ENCODE data around the gene KCND3. TPM values are rescaled to one million over a fixed set of nuclear protein-coding genes. Genes with fewer than 3 reads are reported as not detected.

KCND3 gene
- total RNA-seq, 1 donor = 0.09 TPM

GRCh38 chr1:111878091-111878490 is 111.4 kb downstream of the KCND3 start:
- TF ChIP-seq CTCF (IDR thresholded peaks at IDR 0.05; ENCODE audit: insufficient read depth, low read length) = no peak
- DNase-seq (ENCODE audit: low read depth) = no peak
- no peak overlapping the region for H3K4me3 ChIP-seq (ENCODE audit: low read depth, low read length)

GRCh38 chr1:111876631-111877030 is 112.8 kb downstream of the KCND3 start:
- no peak for TF ChIP-seq CTCF (IDR thresholded peaks at IDR 0.05; ENCODE audit: insufficient read depth, low read length)
- no peak for DNase-seq (ENCODE audit: low read depth)

GRCh38 chr1:111875640-111876039 is 113.8 kb downstream of the KCND3 start:
- no peak for DNase-seq (ENCODE audit: low read depth)
- no peak overlapping the region for H3K4me3 ChIP-seq (ENCODE audit: low read depth, low read length)
- no peak for TF ChIP-seq CTCF (IDR thresholded peaks at IDR 0.05; ENCODE audit: insufficient read depth, low read length)

More at GRCh38 chr1:111876631-111877030, 112.8 kb downstream of the KCND3 start:
- H3K4me3 ChIP-seq (ENCODE audit: low read depth, low read length) = no peak overlapping the region

- DNase-seq (ENCODE audit: low read depth) = no peak
- TF ChIP-seq CTCF (IDR thresholded peaks at IDR 0.05; ENCODE audit: insufficient read depth, low read length) = no peak
- no peak overlapping the region for H3K4me3 ChIP-seq (ENCODE audit: low read depth, low read length)
These were observed 115.9 kb downstream of the KCND3 start for GRCh38 chr1:111873460-111874030.

GRCh38 chr1:111870181-111870580 is 119.3 kb downstream of the KCND3 start:
- TF ChIP-seq CTCF (IDR thresholded peaks at IDR 0.05; ENCODE audit: insufficient read depth, low read length) = no peak
- no peak for DNase-seq (ENCODE audit: low read depth)

GRCh38 chr1:111867868-111868440 is 121.5 kb downstream of the KCND3 start:
- no peak for TF ChIP-seq CTCF (IDR thresholded peaks at IDR 0.05; ENCODE audit: insufficient read depth, low read length)
- DNase-seq (ENCODE audit: low read depth) = no peak
- H3K4me3 ChIP-seq (ENCODE audit: low read depth, low read length) = no peak overlapping the region

More at GRCh38 chr1:111870181-111870580, 119.3 kb downstream of the KCND3 start:
- no peak overlapping the region for H3K4me3 ChIP-seq (ENCODE audit: low read depth, low read length)

GRCh38 chr1:111864862-111865261 is 124.6 kb downstream of the KCND3 start:
- TF ChIP-seq CTCF (IDR thresholded peaks at IDR 0.05; ENCODE audit: insufficient read depth, low read length) = no peak
- no peak for DNase-seq (ENCODE audit: low read depth)
- H3K4me3 ChIP-seq (ENCODE audit: low read depth, low read length) = no peak overlapping the region
